Pancreas (tissue), 10 donors: ENCODE data around the gene FYN. TPM values are rescaled to one million over a fixed set of nuclear protein-coding genes. Genes with fewer than 3 reads are reported as not detected.

Experiments used
- ATAC-seq, 4 donors: fragments of 200-7000 bp; cut with Tn5 transposase; one replicate each; pipeline versions ENCODE4 v1.8.0 to v1.9.1; 2020; ENCODE audit warnings: mild to moderate bottlenecking in 4 of 4, moderate library complexity in 4 of 4
- DNase-seq, 6 donors: peaks; one replicate each; pipeline ENCODE4 v3.0.0-alpha.2; 2020
- FAIRE-seq: peaks from 2 replicates; lab custom pipeline; 2012; peaks lifted over from hg19 to GRCh38; lab: Jason Lieb, UNC
- H3K27ac ChIP-seq, 4 donors: fragments of 200-600 bp; sonication (generic); 1 replicate in 3 of 4; 2 replicates in 1 of 4; pipeline versions ENCODE4 v1.5.0 to v1.8.0; 2020
- H3K27me3 ChIP-seq, 4 donors: fragments of 200-600 bp; one replicate each; pipeline ENCODE4 v1.8.0; 2021
- H3K36me3 ChIP-seq, 3 donors: fragments of 200-600 bp; sonication (generic) in 1 of 3; one replicate each; pipeline versions ENCODE4 v1.5.0 to v1.8.0; 2020 to 2021
- H3K4me1 ChIP-seq, 3 donors: fragments of 200-600 bp; one replicate each; pipeline ENCODE4 v1.8.0; 2021
- H3K4me3 ChIP-seq, 4 donors: fragments of 200-600 bp; sonication (generic) in 2 of 4; one replicate each; pipeline versions ENCODE4 v1.5.0 to v1.8.0; 2020 to 2021
- H3K9me3 ChIP-seq, 4 donors: fragments of 200-600 bp; one replicate each; pipeline ENCODE4 v1.8.0; 2021
- CTCF ChIP-seq, 4 donors: fragments of 200-600 bp; sonication (generic) in 3 of 4; IDR thresholded peaks; one replicate each; pipeline versions ENCODE4 v1.5.0 to v1.8.0; 2021; ENCODE audit warnings: antibody characterized with exemption in 4 of 4
- WGBS, 2 donors: extraction: QIAGEN DNeasy Blood & Tissue Kit; methylation state at CpG; one replicate each; pipeline ENCODE4 v1.1.7; 2013; 5-methylcytosine and 5-hydroxymethylcytosine counted together
- intact Hi-C, 3 donors: fragments of 100-400 bp; cut with DNase I; formaldehyde crosslinking; loops; one replicate each; pipeline versions ENCODE4 v1.11.1 to v1.14.2; 2022
- polyA plus RNA-seq, 2 donors: library from polyadenylated mRNA; stranded (reverse); fragments of 200-250 nt; gene quantifications; one replicate each; pipeline ENCODE4 v1.2.3, GENCODE V29; 2013
- total RNA-seq, 6 donors: library from RNA; stranded (reverse); fragmentation: NEBNext Ultra II Directional in 4 of 6; extraction: Animal tissue kit (Norgen Biotek cat#: 25700) in 4 of 6; gene quantifications; one replicate each; pipeline versions ENCODE4 v1.2.1 to v1.2.4, GENCODE V29; 2021 to 2023
- donor health status: healthy with polysubstance abuse.
- donor health status: DM: no; HTN: no; CAD: no; lungs with moderate emphysema.
- donor health status: DM: no; HTN: no; CAD: no.
- donor health status: control.
- donor health status: control.
- donor health status: Bipolar disorder and iron deficiency.
- donor health status: DM: yes; HTN: yes; CAD: no.
- donor health status: DM: no; HTN: no; CAD: no.
- donor health status: DM: no; HTN: no; CAD: no.
- donor health status: DM: yes; HTN: yes; CAD: no.

The FYN gene
- total and polyA plus RNA-seq, 8 donors = 6.4 to 21.7 (median 11.9) TPM

DNA sequence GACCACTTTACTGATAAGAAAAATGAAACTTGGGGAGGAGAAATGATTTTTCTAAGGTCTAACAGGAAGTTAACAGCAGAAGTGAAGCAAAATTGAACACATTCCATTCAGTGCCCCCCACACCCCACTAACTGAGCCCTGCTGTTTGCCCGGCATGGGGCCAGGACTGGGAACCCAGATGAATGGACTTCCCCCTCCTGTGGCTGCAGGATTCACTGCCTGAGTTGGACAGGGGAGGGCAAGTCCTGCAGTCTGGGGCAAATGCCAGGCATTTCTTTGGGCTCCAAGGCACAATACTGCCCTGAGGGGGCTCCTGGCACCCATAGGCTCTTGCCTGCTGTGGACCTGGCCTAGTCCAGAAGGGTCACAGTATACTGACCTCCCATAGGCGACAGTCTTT lies 28.3 kb downstream of the FYN start:
- TF ChIP-seq CTCF (IDR thresholded peaks at IDR 0.05) = no peak
- Histone ChIP-seq H3K27me3 (no peaks in the 10 kb centered on the region), H3K9me3 (no peaks in the 10 kb centered on the region), H3K27ac (no peak overlapping the region), H3K4me1 (no peaks in the 10 kb centered on the region), H3K36me3 (no peaks in the 10 kb centered on the region), H3K4me3 (no peak overlapping the region)
- FAIRE-seq = no peak
- ATAC-seq = peak in 1 of 4 donors; percentile 12
- 78 to 79% methylated on average over 2 of the region's 2 CpGs for WGBS, 2 donors
- intact Hi-C loops = no loop called here
- no peak for DNase-seq

GRCh38 chr6:111844376-111844775 lies 28.9 kb downstream of the FYN start:
- no peak for FAIRE-seq
- DNase-seq = no peak
- Histone ChIP-seq H3K27me3 (no peaks in the 10 kb centered on the region), H3K9me3 (no peaks in the 10 kb centered on the region), H3K4me1 (no peaks in the 10 kb centered on the region), H3K27ac (no peak overlapping the region), H3K4me3 (no peak overlapping the region), H3K36me3 (no peaks in the 10 kb centered on the region)
- WGBS, 2 donors = 56 to 62% methylated on average over 4 of the region's 4 CpGs
- intact Hi-C loops = no loop called here
- TF ChIP-seq CTCF (IDR thresholded peaks at IDR 0.05) = no peak
- ATAC-seq = no peak

DNA sequence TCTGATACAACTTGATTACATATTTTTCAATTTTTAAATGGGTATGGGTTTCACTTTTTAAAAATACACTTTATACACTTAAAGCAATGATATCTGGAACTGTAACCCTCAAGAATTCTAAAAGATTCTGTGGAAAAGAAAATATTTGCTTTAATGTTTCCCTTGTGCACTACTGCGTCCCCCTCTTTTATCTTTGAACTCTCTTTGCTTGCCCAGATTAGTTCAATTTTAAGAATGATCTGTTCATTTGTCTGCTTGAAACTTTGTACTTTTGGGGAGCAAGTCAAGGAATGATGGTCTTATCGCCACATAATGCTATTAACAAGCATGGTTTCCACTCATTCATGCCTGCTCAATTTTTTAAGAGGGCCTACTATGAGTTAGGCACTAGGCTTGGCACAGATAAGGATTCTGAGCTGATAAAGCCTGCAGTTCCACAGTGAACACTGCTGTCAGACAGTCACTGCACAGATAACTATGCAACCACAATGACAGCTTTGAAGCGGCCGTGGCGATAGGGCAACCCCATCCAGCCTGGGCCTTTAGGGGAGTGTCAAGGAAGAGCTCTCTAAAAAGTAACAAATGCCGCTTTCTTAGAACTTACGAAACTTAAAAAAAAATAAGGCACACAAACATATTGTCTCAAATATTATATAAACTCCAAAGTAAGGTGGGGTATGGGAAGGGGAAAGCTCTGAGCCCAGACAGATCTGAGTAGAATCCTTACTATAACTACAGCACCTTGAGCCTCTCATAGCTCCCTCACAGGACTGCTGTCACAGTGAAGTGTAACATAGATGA lies 29.7 kb downstream of the FYN start:
- WGBS, 2 donors = 84 to 89% methylated on average over 7 of the region's 7 CpGs

GRCh38 chr6:111842891-111843290 lies 30.4 kb downstream of the FYN start:
- no peaks in the 10 kb centered on the region for H3K4me1 ChIP-seq
- no peaks in the 10 kb centered on the region for H3K27me3 ChIP-seq
- peak in 1 of 4 donors; percentile 28 for ATAC-seq
- no peak overlapping the region for H3K4me3 ChIP-seq
- H3K27ac ChIP-seq = no peak overlapping the region
- no peak for DNase-seq
- 66 to 78% methylated on average over 4 of the region's 4 CpGs for WGBS, 2 donors
- FAIRE-seq = no peak
- no peaks in the 10 kb centered on the region for H3K9me3 ChIP-seq
- H3K36me3 ChIP-seq = no peaks in the 10 kb centered on the region
- intact Hi-C loops = no loop called here
- TF ChIP-seq CTCF (IDR thresholded peaks at IDR 0.05) = no peak

More for the DNA sequence above, 29.7 kb downstream of the FYN start:
- H3K27me3 ChIP-seq = no peaks in the 10 kb centered on the region
- intact Hi-C loops = no loop called here
- FAIRE-seq (no peak), DNase-seq (no peak), ATAC-seq (peak in 2 of 4 donors; percentile 30 to 43)
- H3K9me3 ChIP-seq = no peaks in the 10 kb centered on the region
- no peak for TF ChIP-seq CTCF (IDR thresholded peaks at IDR 0.05)
- no peak overlapping the region for H3K4me3 ChIP-seq
- H3K4me1 ChIP-seq = no peaks in the 10 kb centered on the region
- H3K27ac ChIP-seq = no peak overlapping the region
- H3K36me3 ChIP-seq = no peaks in the 10 kb centered on the region

DNA sequence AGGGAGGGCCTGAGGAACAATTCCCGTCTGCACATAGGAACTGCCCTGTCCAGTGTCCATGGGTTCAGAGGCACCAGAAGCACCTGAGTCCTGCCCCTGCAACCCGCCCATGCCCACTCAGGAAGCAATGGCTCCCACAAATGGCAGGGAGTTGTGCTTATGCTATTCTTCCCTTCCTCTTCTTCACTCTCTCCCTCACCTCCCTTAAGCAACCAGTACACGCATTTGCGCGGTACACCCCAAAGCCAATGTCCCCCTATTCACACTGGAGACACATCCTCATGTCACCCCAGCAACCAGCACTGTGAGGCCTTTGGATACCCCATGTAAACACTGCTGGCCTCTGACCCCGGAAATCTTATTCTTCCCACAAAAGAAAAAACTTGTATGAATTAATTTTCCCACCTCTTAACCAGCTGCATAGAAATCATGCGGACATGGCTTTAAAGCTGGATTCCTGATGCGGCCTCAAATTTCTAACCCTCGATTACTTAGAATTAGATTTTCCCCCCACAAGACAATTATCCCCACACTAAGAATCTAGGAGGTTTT lies 30.9 kb downstream of the FYN start:
- H3K4me3 ChIP-seq = no peak overlapping the region
- FAIRE-seq (no peak), ATAC-seq (no peak), DNase-seq (no peak)
- no peak overlapping the region for H3K27ac ChIP-seq
- intact Hi-C loops = no loop called here
- H3K36me3 ChIP-seq = no peaks in the 10 kb centered on the region
- WGBS, 2 donors = 84 to 91% methylated on average over 9 of the region's 9 CpGs
- H3K4me1 ChIP-seq = no peaks in the 10 kb centered on the region
- H3K9me3 ChIP-seq = no peaks in the 10 kb centered on the region
- no peaks in the 10 kb centered on the region for H3K27me3 ChIP-seq
- no peak for TF ChIP-seq CTCF (IDR thresholded peaks at IDR 0.05)
